ENCODE results near the gene VPS37D.
"Not testable (repeated sequence)": the region's sequence is repeated elsewhere in the genome, so short reads cannot be mapped to it uniquely, and the experiment has no call there.

The VPS37D gene

GRCh38 chr7:73646785-73647724, 20.6 kb upstream of the VPS37D start:
- no peak for DNase-seq

GRCh38 chr7:73647725-73648592, 19.7 kb upstream of the VPS37D start:
- DNase-seq: no peak

- DNase-seq: no peak
Measured at GRCh38 chr7:73648593-73649332, 18.9 kb upstream of the VPS37D start.

- no peak for DNase-seq
Measured at GRCh38 chr7:73649576-73649975, 18.1 kb upstream of the VPS37D start.

- no peak for DNase-seq
Measured at GRCh38 chr7:73650524-73650923, 17.1 kb upstream of the VPS37D start.

GRCh38 chr7:73652541-73652949, 15.1 kb upstream of the VPS37D start:
- no peak for DNase-seq

GRCh38 chr7:73655309-73655708, 12.3 kb upstream of the VPS37D start:
- DNase-seq: not testable (repeated sequence)

- no peak for DNase-seq
Measured at GRCh38 chr7:73659983-73660382, 7.6 kb upstream of the VPS37D start.

- not testable (repeated sequence) for DNase-seq
Measured at GRCh38 chr7:73660594-73660993, 7.0 kb upstream of the VPS37D start.

GRCh38 chr7:73663033-73663432, 4.6 kb upstream of the VPS37D start:
- no peak for DNase-seq

- no peak for DNase-seq
Measured at GRCh38 chr7:73668103-73668885, 663 bp downstream of the VPS37D start.

- DNase-seq: no peak
Measured at GRCh38 chr7:73668886-73669230, 1.2 kb downstream of the VPS37D start.

GRCh38 chr7:73669288-73669701, 1.7 kb downstream of the VPS37D start:
- DNase-seq: no peak

- DNase-seq: no peak
Measured at GRCh38 chr7:73669858-73670385, 2.3 kb downstream of the VPS37D start.

- no peak for DNase-seq
Measured at GRCh38 chr7:73671322-73671661, 3.7 kb downstream of the VPS37D start.

GRCh38 chr7:73671857-73672445, 4.3 kb downstream of the VPS37D start:
- no peak for DNase-seq

GRCh38 chr7:73674468-73675124, 7.0 kb downstream of the VPS37D start:
- DNase-seq: no peak

GRCh38 chr7:73676062-73676461, 8.4 kb downstream of the VPS37D start:
- DNase-seq: not testable (repeated sequence)

GRCh38 chr7:73678862-73679261, 11.2 kb downstream of the VPS37D start:
- DNase-seq: no peak

- no peak for DNase-seq
Measured at GRCh38 chr7:73679709-73680108, 12.1 kb downstream of the VPS37D start.

GRCh38 chr7:73680501-73680900, 12.9 kb downstream of the VPS37D start:
- DNase-seq: no peak

Measured in SHP77 treated with DMSO at 0.1 percent for 48 hours (cell line).